Measurements from ENCODE around the gene ING5.
"Not testable (repeated sequence)": the region's sequence is repeated elsewhere in the genome, so short reads cannot be mapped to it uniquely, and the experiment has no call there.

ING5 gene

DNA sequence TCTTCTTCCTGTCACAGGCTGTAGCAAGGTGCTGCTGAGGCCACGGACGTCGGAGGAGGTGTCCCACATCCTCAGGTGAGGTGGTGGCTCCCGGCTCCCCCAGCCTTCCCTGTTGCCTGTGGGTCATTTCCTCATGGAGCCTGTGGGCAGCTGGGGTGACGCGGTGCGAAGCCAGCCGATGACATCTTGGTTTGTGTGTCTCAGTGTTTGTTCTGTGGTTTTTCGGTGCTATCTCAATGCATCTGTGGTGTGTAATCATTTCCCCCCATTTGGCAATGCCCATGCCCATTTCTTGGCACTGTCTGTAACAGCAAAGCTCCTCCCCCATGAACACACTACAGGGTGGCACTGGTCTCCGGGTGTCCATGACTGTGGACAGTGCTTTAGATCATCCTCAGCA is 39.2 kb downstream of the ING5 start:
- DNase-seq: peak; percentile 28 to 41

GRCh38 chr2:241742320-241742939 is 40.6 kb downstream of the ING5 start:
- no peak for DNase-seq

- not testable (repeated sequence) for DNase-seq
These were observed 41.2 kb downstream of the ING5 start for GRCh38 chr2:241743008-241743407.

DNA sequence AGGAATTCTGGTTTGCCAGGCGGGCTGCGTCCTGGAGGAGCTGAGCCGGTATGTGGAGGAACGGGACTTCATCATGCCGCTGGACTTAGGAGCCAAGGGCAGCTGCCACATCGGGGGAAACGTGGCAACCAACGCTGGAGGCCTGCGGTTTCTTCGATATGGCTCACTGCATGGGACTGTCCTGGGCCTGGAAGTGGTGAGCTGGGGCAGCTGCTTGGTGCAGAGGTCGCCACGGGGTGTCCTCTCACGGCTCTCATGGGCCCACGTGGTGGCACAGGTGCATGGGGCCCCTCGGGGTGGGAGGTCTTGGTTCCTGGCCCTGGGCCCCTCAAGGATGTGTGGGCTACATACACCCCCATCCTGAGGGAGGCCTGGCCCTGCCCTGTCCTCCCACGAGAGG is 41.8 kb downstream of the ING5 start:
- DNase-seq: no peak

DNA sequence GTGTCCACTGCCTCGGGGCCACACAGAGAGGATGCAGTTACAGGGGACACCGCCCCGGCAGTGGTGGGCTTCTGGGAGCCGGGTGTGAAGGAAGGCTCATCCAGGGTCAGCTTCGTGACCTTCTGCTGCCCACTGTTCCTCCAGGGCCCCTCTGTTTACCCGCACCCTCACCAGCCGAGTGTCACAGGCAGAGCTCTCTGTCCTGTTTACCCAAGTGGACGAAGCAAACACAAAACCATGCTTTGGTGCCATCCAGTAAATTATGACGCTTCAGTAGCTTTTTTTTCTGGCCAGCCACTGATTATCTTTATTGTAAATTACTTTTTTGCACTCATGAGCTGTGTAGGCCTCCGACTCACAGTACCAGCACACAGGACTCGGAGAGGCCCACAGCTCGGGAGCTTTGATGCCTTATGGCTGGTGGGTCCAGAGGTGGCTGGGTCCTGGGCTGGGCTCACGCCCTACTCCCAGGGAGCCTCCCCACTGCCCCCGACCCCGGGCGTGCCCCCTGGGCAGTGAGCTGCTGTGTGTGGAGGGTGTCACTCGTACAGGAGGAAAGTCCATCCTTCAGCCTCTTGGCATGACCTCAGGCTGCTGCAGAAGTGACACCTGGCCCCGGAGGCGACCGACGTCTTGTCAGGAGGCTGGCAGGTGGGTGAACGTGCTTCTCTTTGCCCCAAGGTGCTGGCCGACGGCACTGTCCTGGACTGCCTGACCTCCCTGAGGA is 42.4 kb downstream of the ING5 start:
- no peak for DNase-seq

- DNase-seq: no peak
These were observed 43.4 kb downstream of the ING5 start for GRCh38 chr2:241745276-241745675.

DNA sequence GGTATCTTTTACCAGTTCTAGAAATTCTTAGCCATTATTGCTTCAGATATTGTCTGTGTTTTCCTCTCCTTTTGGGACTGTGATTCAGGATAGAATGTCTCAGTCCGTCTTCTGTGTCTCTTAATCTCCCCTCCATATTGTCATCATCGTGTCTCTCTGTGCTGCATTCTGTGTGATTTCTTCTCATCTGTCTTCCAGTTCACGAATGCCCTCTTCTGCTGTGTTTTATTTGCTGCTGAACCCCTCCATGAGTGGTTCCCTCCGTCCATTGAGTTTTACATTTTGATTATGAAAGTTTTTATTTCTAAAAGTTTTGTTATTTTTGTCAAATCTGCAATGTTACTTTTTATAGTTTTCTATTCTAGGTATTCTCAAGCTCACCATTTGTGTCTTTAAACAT is 44.2 kb downstream of the ING5 start:
- no peak for DNase-seq

DNA sequence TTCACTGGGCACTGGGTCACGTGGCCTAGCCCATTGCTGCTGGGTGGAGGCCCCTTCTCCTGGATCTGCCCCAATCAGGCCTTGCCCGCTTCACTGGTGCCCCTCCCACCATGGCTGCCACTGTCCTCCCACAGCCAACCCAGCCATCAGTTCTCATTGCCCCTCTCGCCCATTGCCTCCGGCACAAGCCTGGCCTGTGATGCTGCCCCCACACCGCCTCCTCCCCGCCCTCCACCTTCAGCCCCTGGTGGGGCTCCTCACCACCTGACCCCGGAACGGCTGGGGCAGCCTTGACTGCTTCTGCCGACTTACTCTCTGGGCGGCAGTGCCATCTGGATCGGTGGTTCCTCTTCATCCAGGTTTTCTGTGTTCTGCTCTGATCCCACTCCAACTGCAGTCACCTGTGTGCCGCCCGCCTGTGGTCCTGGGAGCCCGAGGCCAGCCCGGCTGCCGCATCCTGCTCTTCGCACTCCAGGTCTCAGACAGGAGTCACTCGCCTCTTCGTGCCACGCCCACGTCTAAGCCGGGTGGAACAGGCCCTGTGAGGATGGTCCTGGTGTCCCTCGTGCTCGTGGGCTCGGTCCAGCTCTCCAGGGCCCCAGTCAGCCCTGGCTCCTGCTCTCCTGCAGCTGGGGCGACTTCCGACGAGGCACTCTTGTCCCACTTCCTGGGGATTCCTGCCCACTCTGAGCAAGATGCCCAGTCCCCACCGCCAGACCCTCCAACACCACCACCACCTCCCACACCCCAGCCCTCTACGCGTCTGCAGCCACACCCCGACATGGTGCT is 46.8 kb downstream of the ING5 start:
- no peak for DNase-seq

- DNase-seq: no peak
These were observed 48.4 kb downstream of the ING5 start for GRCh38 chr2:241750076-241750840.

- no peak for DNase-seq
These were observed 49.3 kb downstream of the ING5 start for GRCh38 chr2:241751152-241751551.

DNA sequence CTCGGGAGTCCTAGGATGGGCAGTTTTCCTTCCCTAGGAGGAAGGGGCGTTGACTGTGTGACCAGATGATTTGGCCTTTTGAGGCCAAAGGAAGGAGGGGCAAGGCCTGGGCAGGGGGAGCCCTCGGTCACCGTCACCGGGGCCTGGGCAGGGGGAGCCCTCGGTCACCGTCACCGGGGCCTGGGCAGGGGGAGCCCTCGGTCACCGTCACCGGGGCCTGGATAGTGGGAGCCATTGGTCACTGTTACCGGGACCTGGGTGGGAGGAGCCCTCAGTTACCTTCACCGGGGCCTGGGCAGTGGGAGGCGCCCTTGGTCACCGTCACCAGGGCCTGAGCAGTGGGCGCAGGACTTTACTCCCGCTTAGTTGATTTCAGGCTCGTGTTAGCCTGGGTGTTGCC is 49.9 kb downstream of the ING5 start:
- no peak for DNase-seq

- DNase-seq: no peak
These were observed 50.4 kb downstream of the ING5 start for GRCh38 chr2:241752253-241752652.

DNA sequence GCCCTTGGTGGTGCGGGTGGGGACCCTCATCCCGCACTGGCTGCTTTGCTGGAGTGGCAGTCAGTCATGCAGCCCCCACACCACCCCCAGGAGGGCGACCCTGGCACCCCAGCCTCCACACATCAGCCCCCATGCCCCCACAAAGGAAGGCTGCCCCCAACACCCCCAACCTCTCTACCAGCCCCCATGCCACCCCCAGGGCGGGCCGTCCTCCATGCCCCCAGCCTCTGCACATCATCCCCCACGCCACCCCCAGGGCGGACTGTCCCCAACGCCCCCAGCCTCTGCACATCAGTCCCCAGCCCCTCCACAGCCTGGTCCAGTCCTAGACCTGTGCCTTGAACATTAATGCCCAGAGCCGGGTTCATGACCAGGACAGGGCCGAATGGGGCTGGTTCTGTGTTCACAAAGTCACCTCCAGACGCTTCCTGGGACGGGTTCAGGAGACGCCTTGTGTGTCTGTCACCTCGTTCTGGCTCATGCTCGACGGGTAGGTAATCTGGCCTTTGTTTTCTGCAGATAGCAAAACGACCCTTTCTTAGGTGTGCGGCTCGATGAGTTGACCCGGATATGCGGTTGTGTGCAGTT is 50.9 kb downstream of the ING5 start:
- no peak for DNase-seq

DNA sequence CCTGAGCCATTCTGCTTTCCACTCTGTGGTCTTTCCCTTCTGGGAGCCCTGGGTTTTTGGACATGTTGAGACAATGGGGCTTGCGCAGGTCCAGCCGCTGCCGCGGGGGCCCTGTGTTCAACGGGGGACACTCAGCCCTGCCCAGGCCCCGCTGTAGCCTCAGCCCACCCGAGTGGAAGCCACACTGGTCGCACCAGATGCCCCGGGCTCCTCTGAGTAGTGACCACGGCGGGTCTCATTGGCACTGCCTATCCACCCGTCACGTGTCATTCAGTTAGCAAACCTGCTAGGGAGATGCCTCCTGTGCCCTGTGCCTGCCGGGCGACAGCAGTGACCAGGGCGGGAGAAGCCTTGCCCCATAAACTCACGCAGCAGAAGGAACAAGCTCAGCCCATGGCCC is 51.7 kb downstream of the ING5 start:
- no peak for DNase-seq

- no peak for DNase-seq
These were observed 52.2 kb downstream of the ING5 start for GRCh38 chr2:241754042-241754441.

- DNase-seq: no peak
These were observed 53.3 kb downstream of the ING5 start for GRCh38 chr2:241755166-241755565.

- DNase-seq: no peak
These were observed 53.9 kb downstream of the ING5 start for GRCh38 chr2:241755777-241756176.

GRCh38 chr2:241759067-241759807 is 57.4 kb downstream of the ING5 start:
- DNase-seq: no peak

DNA sequence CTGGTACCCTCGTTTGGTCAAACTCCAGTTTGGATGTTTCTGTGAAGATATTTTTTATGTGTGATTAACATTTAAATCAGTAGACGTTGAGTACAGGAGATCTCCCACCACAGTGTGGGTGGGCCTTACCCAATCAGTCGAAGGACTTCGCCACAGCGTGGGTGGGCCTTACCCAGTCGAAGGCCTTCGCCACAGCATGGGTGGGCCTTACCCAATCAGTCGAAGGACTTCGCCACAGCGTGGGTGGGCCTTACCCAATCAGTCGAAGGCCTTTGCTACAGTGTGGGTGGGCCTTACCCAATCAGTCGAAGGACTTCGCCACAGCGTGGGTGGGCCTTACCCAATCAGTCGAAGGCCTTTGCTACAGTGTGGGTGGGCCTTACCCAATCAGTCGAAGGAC is 58.1 kb downstream of the ING5 start:
- DNase-seq: not testable (repeated sequence)

GRCh38 chr2:241760301-241760771 is 58.5 kb downstream of the ING5 start:
- no peak for DNase-seq

DNA sequence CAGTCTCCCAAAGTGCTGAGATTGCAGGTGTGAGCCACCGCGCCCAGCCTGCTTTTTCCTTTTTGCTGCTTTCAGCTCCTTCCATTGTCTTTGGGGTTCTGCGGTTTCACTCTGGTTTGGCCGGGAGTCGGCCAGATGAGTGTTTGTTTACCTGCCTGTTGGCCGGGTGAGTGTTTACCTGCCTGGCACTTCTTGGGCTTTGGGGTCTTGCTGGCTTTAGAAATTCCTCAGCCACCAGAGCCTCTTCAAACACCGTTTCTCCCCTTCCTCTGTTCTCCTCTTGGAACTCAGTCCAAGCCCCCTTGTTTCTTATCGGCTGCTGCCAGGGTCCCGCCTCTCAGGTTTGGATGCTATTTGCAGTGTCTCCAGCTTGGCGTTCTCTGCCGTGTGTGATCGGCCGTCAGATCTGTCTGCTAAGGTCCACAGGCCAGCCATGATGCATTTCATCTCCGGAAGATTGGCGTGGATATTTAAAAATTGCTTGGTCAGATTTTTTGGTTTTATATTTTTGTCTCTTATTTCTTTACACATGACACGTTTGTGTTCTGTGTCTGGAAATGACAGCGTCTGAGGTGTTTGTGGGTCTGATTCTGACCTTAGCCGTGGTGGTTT is 60.6 kb downstream of the ING5 start:
- DNase-seq: peak in 1 of 2 donors; percentile 21
